Small intestine (tissue), 7 donors: ENCODE data around the gene DDX51. TPM values are rescaled to one million over a fixed set of nuclear protein-coding genes. Genes with fewer than 3 reads are reported as not detected.

Experiments used
- DNase-seq, 2 donors: peaks; one replicate each; pipeline versions ENCODE4 v3.0.0 to v3.0.0-alpha.2; 2013
- FAIRE-seq: peaks from 2 replicates; lab custom pipeline; 2012; peaks lifted over from hg19 to GRCh38; lab: Jason Lieb, UNC
- H3K27ac ChIP-seq, 3 donors: one replicate each; pipeline ENCODE4 v1.5.1; 2013; ENCODE audit warnings: low read length in 2 of 3, mild to moderate bottlenecking in 2 of 3, control low read depth in 1 of 3, inconsistent platforms in 1 of 3, low read depth in 1 of 3, moderate library complexity in 1 of 3
- H3K27me3 ChIP-seq, 3 donors: one replicate each; pipeline ENCODE4 v1.6.1; 2013; ENCODE audit warnings: low read length in 3 of 3, inconsistent platforms in 1 of 3; ENCODE audit not compliant: control insufficient read depth in 3 of 3, insufficient read depth in 3 of 3
- H3K36me3 ChIP-seq, 3 donors: one replicate each; pipeline ENCODE4 v1.6.1; 2013; ENCODE audit warnings: low read length in 3 of 3, inconsistent platforms in 1 of 3, low read depth in 1 of 3, mild to moderate bottlenecking in 1 of 3, moderate library complexity in 1 of 3; ENCODE audit not compliant: control insufficient read depth in 3 of 3, insufficient read depth in 2 of 3
- H3K4me1 ChIP-seq, 3 donors: one replicate each; pipeline ENCODE4 v1.6.1; 2013; ENCODE audit warnings: low read length in 2 of 3, inconsistent platforms in 1 of 3, low read depth in 1 of 3, mild to moderate bottlenecking in 1 of 3, moderate library complexity in 1 of 3; ENCODE audit not compliant: control insufficient read depth in 3 of 3, insufficient read depth in 2 of 3
- H3K4me3 ChIP-seq, 3 donors: one replicate each; pipeline ENCODE4 v1.5.1; 2013; ENCODE audit warnings: low read length in 3 of 3, control low read depth in 1 of 3, inconsistent platforms in 1 of 3, low read depth in 1 of 3, mild to moderate bottlenecking in 1 of 3, moderate library complexity in 1 of 3
- H3K9me3 ChIP-seq, 2 donors: one replicate each; pipeline ENCODE4 v1.6.1; 2013; ENCODE audit warnings: low read depth in 1 of 2, low read length in 1 of 2; ENCODE audit not compliant: control insufficient read depth in 2 of 2, insufficient read depth in 1 of 2
- WGBS, 3 donors: extraction: QIAGEN DNeasy Blood & Tissue Kit; methylation state at CpG; one replicate each; pipeline ENCODE4 v1.1.7; 2013; 5-methylcytosine and 5-hydroxymethylcytosine counted together
- polyA plus RNA-seq, 4 donors: library from polyadenylated mRNA; stranded (reverse) in 3 of 4; unstranded in 1 of 4; fragments of 200-250 nt in 3 of 4; fragments of 120-200 nt in 1 of 4; gene quantifications; one replicate each; pipeline versions ENCODE4 v1.2.1 to v1.2.3, GENCODE V29; 2013
- donor health status: healthy with polysubstance abuse.
- donor health status: control.
- donor health status: control.
- donor health status: Bipolar disorder and iron deficiency.
- donor health status: healthy.

DDX51 gene
- polyA plus RNA-seq, 4 donors: 5.1 to 17.3 (median 11.3) TPM

GRCh38 chr12:132160601-132161035, 16.5 kb upstream of the DDX51 start:
- no peak overlapping the region for H3K27ac ChIP-seq
- peaks cover 0 to 4% (median 0%) of the 10 kb centered on the region in 3 donors for H3K36me3 ChIP-seq
- no peak for FAIRE-seq
- H3K9me3 ChIP-seq: no peaks in the 10 kb centered on the region
- H3K4me3 ChIP-seq: no peak overlapping the region
- peaks cover 0 to 4% (median 0%) of the 10 kb centered on the region in 3 donors for H3K27me3 ChIP-seq
- DNase-seq: no peak
- H3K4me1 ChIP-seq: peaks cover 0 to 4% (median 0%) of the 10 kb centered on the region in 3 donors
- 83 to 88% (median 84%) methylated on average over 9 to 15 of the region's 15 CpGs for WGBS, 3 donors

- Histone ChIP-seq H3K9me3 (no peaks in the 10 kb centered on the region), H3K4me3 (no peak overlapping the region), H3K36me3 (peaks cover 0 to 4% (median 0%) of the 10 kb centered on the region in 3 donors), H3K27me3 (peaks cover 0 to 4% (median 0%) of the 10 kb centered on the region in 3 donors), H3K27ac (no peak overlapping the region), H3K4me1 (peaks cover 0 to 4% (median 0%) of the 10 kb centered on the region in 3 donors)
- 61 to 83% (median 78%) methylated on average over 16 of the region's 16 CpGs for WGBS, 3 donors
- DNase-seq: no peak
- no peak for FAIRE-seq
These were observed 15.9 kb upstream of the DDX51 start for GRCh38 chr12:132160016-132160415.

GRCh38 chr12:132159555-132160003, 15.5 kb upstream of the DDX51 start:
- no peak for FAIRE-seq
- Histone ChIP-seq H3K4me1 (peaks cover 0 to 4% (median 0%) of the 10 kb centered on the region in 3 donors), H3K27ac (no peak overlapping the region), H3K27me3 (peaks cover 0 to 7% (median 0%) of the 10 kb centered on the region in 3 donors), H3K36me3 (peaks cover 0 to 4% (median 0%) of the 10 kb centered on the region in 3 donors), H3K9me3 (no peaks in the 10 kb centered on the region), H3K4me3 (no peak overlapping the region)
- WGBS, 3 donors: 56 to 83% (median 66%) methylated on average over 11 to 14 of the region's 14 CpGs
- no peak for DNase-seq

GRCh38 chr12:132158677-132159554, 14.8 kb upstream of the DDX51 start:
- WGBS, 3 donors: 89 to 90% (median 89%) methylated on average over 35 to 37 of the region's 37 CpGs
- DNase-seq (no peak), FAIRE-seq (no peak)
- H3K36me3 ChIP-seq: peaks cover 0 to 4% (median 0%) of the 10 kb centered on the region in 3 donors
- H3K27me3 ChIP-seq: peaks cover 0 to 5% (median 0%) of the 10 kb centered on the region in 3 donors
- H3K27ac ChIP-seq: no peak overlapping the region
- peaks cover 0 to 5% (median 4%) of the 10 kb centered on the region in 3 donors for H3K4me1 ChIP-seq
- no peaks in the 10 kb centered on the region for H3K9me3 ChIP-seq
- H3K4me3 ChIP-seq: no peak overlapping the region

GRCh38 chr12:132157733-132158409, 13.8 kb upstream of the DDX51 start:
- Histone ChIP-seq H3K4me3 (no peak overlapping the region), H3K27ac (no peak overlapping the region), H3K9me3 (no peaks in the 10 kb centered on the region), H3K4me1 (peaks cover 0 to 5% (median under 1%) of the 10 kb centered on the region in 3 donors), H3K27me3 (peaks cover 0 to 5% (median 0%) of the 10 kb centered on the region in 3 donors), H3K36me3 (peaks cover 0 to 6% (median 0%) of the 10 kb centered on the region in 3 donors)
- FAIRE-seq (no peak), DNase-seq (no peak)
- WGBS, 3 donors: 96 to 98% (median 96%) methylated on average over 5 of the region's 5 CpGs

- Histone ChIP-seq H3K27me3 (peaks cover 0 to 2% (median 0%) of the 10 kb centered on the region in 3 donors), H3K4me3 (no peak overlapping the region), H3K4me1 (peaks cover 0 to 5% (median 0%) of the 10 kb centered on the region in 3 donors), H3K27ac (no peak overlapping the region), H3K36me3 (peaks cover 2 to 15% (median 3%) of the 10 kb centered on the region in 3 donors), H3K9me3 (no peaks in the 10 kb centered on the region)
- WGBS, 3 donors: 83 to 89% (median 89%) methylated on average over 8 of the region's 8 CpGs
- no peak for DNase-seq
- FAIRE-seq: no peak
These were observed 12.6 kb upstream of the DDX51 start for GRCh38 chr12:132156573-132157325.

- Histone ChIP-seq H3K4me3 (no peak overlapping the region), H3K9me3 (no peaks in the 10 kb centered on the region), H3K36me3 (peaks cover 3 to 23% (median 7%) of the 10 kb centered on the region in 3 donors), H3K27me3 (peaks cover 0 to 2% (median 0%) of the 10 kb centered on the region in 3 donors), H3K4me1 (peaks cover 0 to 5% (median 0%) of the 10 kb centered on the region in 3 donors), H3K27ac (no peak overlapping the region)
- no peak for FAIRE-seq
- no peak for DNase-seq
- WGBS, 3 donors: 95 to 100% (median 98%) methylated on average over 10 of the region's 10 CpGs
These were observed 11.9 kb upstream of the DDX51 start for GRCh38 chr12:132155771-132156572.
